Activated gamma-delta T cell treated with anti-CD3 and anti-CD28 coated beads, Interleukin-2, amount 50 U/mL, for 16 hours (primary cell): ENCODE measurements around the gene TDRD10.

Source experiments
- DNase-seq: peaks from one replicate; pipeline ENCODE4 v3.0.0-alpha.2; 2020; ENCODE audit warnings: low read depth

Gene TDRD10

GRCh38 chr1:154553056-154554030 lies 51.3 kb downstream of the TDRD10 start:
- DNase-seq: no peak

- no peak for DNase-seq
These were observed 54.4 kb downstream of the TDRD10 start for GRCh38 chr1:154556422-154556821.

- DNase-seq: no peak
These were observed 55.4 kb downstream of the TDRD10 start for GRCh38 chr1:154557248-154557938.

GRCh38 chr1:154557939-154558719 lies 56.1 kb downstream of the TDRD10 start, which contains the start of gene UBE2Q1:
Gene UBE2Q1, minus strand, starts transcription at chr1:154558662. Its CDS starts 109 bp downstream, at chr1:154558553.
- peak; percentile 14 for DNase-seq

- DNase-seq: peak; percentile 99
These were observed 56.9 kb downstream of the TDRD10 start for GRCh38 chr1:154558720-154559465.

- peak; percentile 75 for DNase-seq
These were observed 57.5 kb downstream of the TDRD10 start for GRCh38 chr1:154559466-154560044.

GRCh38 chr1:154565876-154566275 lies 63.9 kb downstream of the TDRD10 start:
- no peak for DNase-seq

GRCh38 chr1:154567386-154568156 lies 65.6 kb downstream of the TDRD10 start, which contains the start of gene CHRNB2:
Gene CHRNB2, plus strand, starts transcription at chr1:154567778. Its CDS starts 267 bp downstream, at chr1:154568045.
- DNase-seq: peak; percentile 55

GRCh38 chr1:154568157-154568815 lies 66.3 kb downstream of the TDRD10 start:
- DNase-seq: no peak

GRCh38 chr1:154571244-154571963 lies 69.4 kb downstream of the TDRD10 start:
- DNase-seq: no peak

- DNase-seq: no peak
These were observed 69.9 kb downstream of the TDRD10 start for GRCh38 chr1:154571964-154572288.

GRCh38 chr1:154572468-154573167 lies 70.6 kb downstream of the TDRD10 start:
- DNase-seq: no peak

- no peak for DNase-seq
These were observed 71.1 kb downstream of the TDRD10 start for GRCh38 chr1:154573168-154573510.

- DNase-seq: no peak
These were observed 72.7 kb downstream of the TDRD10 start for GRCh38 chr1:154574716-154575115.

- DNase-seq: no peak
These were observed 73.3 kb downstream of the TDRD10 start for GRCh38 chr1:154575147-154575927.

GRCh38 chr1:154575951-154576566 lies 74.0 kb downstream of the TDRD10 start:
- no peak for DNase-seq

GRCh38 chr1:154577346-154578057 lies 75.5 kb downstream of the TDRD10 start:
- DNase-seq: no peak
